GM19397 (cell line): ENCODE data around the gene CDH7.

Source experiments
- ATAC-seq: cut with Tn5 transposase; IDR thresholded peaks from one replicate; pipeline ENCODE4 v1.9.1; 2021; ENCODE audit warnings: mild to moderate bottlenecking, moderate library complexity; ENCODE audit not compliant: unreplicated experiment

The CDH7 gene, protein sequence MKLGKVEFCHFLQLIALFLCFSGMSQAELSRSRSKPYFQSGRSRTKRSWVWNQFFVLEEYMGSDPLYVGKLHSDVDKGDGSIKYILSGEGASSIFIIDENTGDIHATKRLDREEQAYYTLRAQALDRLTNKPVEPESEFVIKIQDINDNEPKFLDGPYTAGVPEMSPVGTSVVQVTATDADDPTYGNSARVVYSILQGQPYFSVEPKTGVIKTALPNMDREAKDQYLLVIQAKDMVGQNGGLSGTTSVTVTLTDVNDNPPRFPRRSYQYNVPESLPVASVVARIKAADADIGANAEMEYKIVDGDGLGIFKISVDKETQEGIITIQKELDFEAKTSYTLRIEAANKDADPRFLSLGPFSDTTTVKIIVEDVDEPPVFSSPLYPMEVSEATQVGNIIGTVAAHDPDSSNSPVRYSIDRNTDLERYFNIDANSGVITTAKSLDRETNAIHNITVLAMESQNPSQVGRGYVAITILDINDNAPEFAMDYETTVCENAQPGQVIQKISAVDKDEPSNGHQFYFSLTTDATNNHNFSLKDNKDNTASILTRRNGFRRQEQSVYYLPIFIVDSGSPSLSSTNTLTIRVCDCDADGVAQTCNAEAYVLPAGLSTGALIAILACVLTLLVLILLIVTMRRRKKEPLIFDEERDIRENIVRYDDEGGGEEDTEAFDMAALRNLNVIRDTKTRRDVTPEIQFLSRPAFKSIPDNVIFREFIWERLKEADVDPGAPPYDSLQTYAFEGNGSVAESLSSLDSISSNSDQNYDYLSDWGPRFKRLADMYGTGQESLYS

GRCh38 chr18:65750389-65751154 is at the start of gene CDH7:
TSS of gene CDH7 (plus strand) at chr18:65751012. CDS start at chr18:65762843, 11,831 bp downstream.
- no peak for ATAC-seq

DNA sequence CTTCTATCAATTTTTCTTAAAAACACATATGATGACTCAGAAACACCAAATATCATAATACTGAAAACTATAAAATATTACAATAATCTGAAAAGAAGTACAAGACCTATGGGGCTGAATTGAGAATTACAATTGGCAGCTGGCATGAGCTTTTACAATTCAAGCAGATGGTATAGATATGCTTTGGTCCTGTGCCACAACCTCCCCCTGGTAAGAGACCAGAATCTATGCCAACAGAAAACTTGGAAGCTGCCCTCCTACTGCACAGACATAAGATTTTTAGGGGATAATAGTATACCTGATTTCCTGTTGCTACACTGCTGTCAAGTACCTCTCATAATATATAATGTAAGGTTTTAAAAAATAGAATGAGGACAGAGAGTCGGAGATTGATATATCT is 46.8 kb upstream of the CDH7 start:
- ATAC-seq: no peak

DNA sequence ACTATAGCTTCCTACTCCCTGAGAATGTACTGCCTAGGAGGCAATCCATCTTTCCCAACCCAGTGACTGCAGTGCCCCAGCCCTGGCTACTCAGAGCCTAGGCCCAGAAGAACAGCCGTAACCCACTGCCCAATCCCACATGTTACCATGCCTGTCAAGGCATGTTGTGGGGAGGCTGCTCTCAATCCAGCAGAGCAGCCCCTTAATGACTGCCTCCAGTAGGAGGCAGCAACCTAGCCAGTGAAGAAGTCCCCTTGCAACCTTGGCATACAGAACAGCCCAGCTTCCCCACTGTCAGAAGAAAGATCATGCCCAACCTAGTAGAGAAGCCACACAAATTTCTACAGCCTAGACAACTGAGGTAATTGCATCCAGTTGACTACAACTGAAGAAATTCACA is 44.2 kb upstream of the CDH7 start:
- no peak for ATAC-seq

- ATAC-seq: no peak
These were observed 39.3 kb upstream of the CDH7 start for GRCh38 chr18:65711493-65711892.

GRCh38 chr18:65721619-65722018 is 29.2 kb upstream of the CDH7 start:
- ATAC-seq: no peak

DNA sequence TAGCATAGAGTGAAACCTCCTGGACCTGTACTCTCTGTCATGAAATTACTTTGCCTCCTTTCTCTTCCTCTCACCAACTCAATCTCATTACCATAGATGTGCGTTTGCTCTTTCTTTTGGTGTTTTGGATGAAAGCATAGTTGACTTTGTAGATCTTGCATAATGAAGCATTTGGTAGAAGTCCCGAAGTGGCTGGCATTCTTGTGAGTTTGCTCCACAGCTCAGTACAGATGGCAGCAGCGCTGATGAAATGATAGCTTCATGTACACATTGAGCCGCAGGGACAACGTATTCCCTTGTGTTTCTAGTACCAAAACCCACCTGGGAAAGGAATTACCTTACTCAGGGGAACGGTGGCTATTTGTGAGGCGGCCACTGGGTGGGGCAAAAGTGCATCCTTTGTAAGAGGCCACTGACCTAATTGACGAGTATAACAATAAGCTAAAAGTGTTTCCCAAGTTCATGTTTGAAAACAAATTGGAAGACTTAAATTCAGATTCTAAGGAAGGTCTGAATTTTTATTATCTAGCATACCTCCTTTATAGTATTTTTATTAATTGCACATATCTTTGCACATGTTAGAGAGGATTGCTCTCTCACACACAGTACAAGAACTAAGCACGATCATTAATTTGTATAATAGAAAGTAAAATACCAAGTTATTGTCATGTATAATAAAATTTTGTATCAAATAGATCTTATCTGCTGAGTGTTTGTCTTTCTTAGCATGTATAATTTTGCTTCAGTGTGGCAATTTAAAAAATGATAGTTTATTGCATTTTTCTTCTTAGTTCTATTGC is 25.4 kb upstream of the CDH7 start:
- ATAC-seq: no peak

GRCh38 chr18:65735155-65735554 is 15.7 kb upstream of the CDH7 start:
- no peak for ATAC-seq

GRCh38 chr18:65737471-65737955 is 13.3 kb upstream of the CDH7 start:
- ATAC-seq: no peak

DNA sequence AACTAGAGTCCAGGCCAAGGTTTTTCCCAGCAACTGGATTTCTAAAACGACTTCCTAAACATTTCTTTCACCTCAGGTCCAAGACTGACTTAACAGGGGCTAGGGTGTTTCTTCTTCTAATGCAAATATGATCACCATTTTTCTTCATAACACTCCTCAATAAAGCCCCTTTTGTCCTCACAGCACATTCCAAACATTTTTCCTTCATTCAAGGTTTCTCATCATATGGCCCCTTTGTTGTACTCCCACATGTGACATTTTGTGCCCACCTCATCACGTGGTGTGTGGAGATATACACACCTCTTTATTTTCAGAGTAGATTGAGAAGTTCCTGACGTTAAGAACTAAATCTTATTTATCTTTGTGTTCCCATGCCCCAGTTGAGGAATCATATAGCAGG is 3.9 kb upstream of the CDH7 start:
- ATAC-seq: no peak

GRCh38 chr18:65748321-65748720 is 2.5 kb upstream of the CDH7 start:
- no peak for ATAC-seq

DNA sequence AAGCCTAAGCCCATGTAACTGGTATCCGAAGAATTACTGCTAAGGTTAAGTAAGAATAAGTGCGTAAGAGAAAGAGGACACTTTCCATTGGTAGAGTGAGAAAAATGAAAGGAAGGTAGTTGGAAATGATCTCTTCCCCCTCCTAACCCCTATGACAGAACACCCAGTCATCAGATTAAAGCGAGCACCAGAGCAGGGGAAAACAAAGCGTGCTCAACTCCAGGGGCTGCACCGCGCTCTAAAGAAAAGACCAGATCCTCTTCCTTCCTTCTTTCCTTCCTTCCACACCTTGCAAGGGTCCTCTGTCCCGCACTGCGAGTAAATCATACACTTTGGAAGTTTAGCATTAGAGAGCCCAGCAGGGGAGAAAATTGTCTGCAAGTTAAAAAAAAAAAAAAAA is 971 bp upstream of the CDH7 start:
- no peak for ATAC-seq

DNA sequence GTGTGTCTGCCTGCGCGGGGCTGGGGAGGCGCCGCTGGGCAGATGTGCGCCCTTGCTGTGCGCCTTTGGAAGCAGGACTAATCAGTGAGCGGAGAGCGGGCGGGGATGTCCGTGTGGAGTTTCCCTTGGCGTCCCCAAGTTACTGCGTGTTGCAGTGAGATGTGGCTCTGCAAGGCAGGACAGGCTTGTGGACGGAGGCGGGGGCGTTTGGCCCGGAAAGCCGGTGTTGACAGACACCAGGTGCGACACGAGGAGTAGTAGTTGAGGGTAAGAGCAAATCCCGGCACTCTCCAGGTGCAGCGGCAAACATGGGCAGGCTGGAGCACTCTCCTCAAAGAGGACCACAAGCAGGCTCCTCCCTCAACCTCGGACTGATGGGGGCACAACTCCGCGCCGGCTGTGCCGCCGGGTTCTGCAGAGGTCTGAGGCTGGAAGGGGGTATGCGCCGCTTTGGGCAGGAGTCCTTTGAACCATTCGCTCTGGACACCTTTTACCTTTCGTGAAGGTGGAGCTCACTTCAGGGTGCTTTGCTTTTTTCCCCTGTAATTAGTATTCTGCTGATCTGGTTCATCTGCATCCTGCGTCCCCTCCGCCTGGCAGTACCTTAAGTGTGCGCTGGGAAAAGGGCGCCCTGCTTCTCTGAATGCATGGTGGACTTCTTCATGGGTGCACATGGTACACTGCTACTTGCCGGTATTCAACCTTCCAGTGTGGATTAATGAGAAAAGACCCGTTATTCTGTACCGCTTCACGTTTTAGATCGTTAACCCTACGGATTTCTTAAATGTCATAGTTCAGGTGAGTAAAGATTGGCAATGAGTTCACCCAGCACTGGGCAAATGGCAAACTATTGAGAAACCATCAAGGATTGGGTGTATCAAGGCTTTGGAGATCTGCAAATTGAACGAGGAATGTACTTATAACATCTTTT is 608 bp downstream of the CDH7 start:
- no peak for ATAC-seq

GRCh38 chr18:65752625-65753325 is 2.0 kb downstream of the CDH7 start:
- no peak for ATAC-seq

GRCh38 chr18:65753520-65753919 is 2.7 kb downstream of the CDH7 start:
- no peak for ATAC-seq

GRCh38 chr18:65754121-65754520 is 3.3 kb downstream of the CDH7 start:
- ATAC-seq: no peak

- ATAC-seq: no peak
These were observed 4.8 kb downstream of the CDH7 start for GRCh38 chr18:65755616-65756015.

DNA sequence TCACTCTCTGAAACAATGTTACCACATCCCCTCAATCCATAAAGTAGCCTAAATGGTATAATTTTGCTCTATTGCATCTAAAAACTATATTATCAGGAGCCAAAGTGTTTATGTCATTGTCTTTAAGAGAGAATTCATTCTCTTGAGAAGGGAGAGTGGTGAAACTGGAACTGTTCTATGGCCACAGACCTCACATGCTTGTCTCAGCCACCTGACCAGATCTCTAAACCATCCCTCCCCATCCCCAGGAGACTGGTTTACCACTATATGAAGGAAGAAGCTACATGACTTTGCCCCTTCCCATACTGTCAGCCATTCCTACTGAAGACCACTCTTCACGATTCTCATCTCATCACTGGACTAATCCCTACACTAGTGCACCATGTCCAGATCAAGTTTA is 9.6 kb downstream of the CDH7 start:
- ATAC-seq: no peak

- ATAC-seq: no peak
These were observed 11.0 kb downstream of the CDH7 start for GRCh38 chr18:65761636-65762295.
